Lung (tissue), 12 donors: Measurements from ENCODE around the gene OSBPL3. TPM values are rescaled to one million over a fixed set of nuclear protein-coding genes. Genes with fewer than 3 reads are reported as not detected.

Source experiments
- ATAC-seq: fragments of 200-7000 bp; cut with Tn5 transposase; one replicate; pipeline ENCODE4 v1.9.1; 2020; ENCODE audit warnings: moderate number of reproducible peaks; ENCODE audit not compliant: insufficient read depth, low FRiP score
- DNase-seq, 3 donors: peaks; one replicate each; pipeline ENCODE4 v3.0.0-alpha.2; 2013 to 2017
- H3K27ac ChIP-seq, 2 donors: one replicate each; pipeline ENCODE4 v1.5.1; 2013; ENCODE audit warnings: mild to moderate bottlenecking in 2 of 2, moderate library complexity in 2 of 2, control low read depth in 1 of 2, inconsistent platforms in 1 of 2, low read depth in 1 of 2, low read length in 1 of 2
- H3K27me3 ChIP-seq, 3 donors: one replicate each; pipeline ENCODE4 v1.5.1; 2013; ENCODE audit warnings: low read length in 2 of 3; ENCODE audit not compliant: control insufficient read depth in 3 of 3, insufficient read depth in 3 of 3
- H3K36me3 ChIP-seq, 4 donors: one replicate each; pipeline ENCODE4 v1.5.1; 2013; ENCODE audit warnings: low read length in 4 of 4, mild to moderate bottlenecking in 1 of 4, moderate library complexity in 1 of 4; ENCODE audit not compliant: control insufficient read depth in 4 of 4, insufficient read depth in 4 of 4
- H3K4me1 ChIP-seq, 5 donors: one replicate each; pipeline ENCODE4 v1.5.1; 2013; ENCODE audit warnings: low read length in 5 of 5, mild to moderate bottlenecking in 2 of 5, moderate library complexity in 1 of 5; ENCODE audit not compliant: control insufficient read depth in 5 of 5, insufficient read depth in 5 of 5
- H3K4me3 ChIP-seq: one replicate; pipeline ENCODE4 v1.5.1; 2013; ENCODE audit warnings: mild to moderate bottlenecking, control low read depth, moderate library complexity
- H3K9ac ChIP-seq, 2 donors: one replicate each; pipeline ENCODE4 v1.5.1; 2013; ENCODE audit warnings: low read length in 2 of 2, control low read depth in 1 of 2; ENCODE audit not compliant: insufficient read depth in 1 of 2
- H3K9me3 ChIP-seq, 4 donors: one replicate each; pipeline ENCODE4 v1.5.1; 2013; ENCODE audit warnings: low read length in 3 of 4, mild to moderate bottlenecking in 1 of 4, moderate library complexity in 1 of 4; ENCODE audit not compliant: control insufficient read depth in 4 of 4, insufficient read depth in 3 of 4
- CTCF ChIP-seq: IDR thresholded peaks from 2 replicates; pipeline ENCODE4 v1.5.1; 2012; ENCODE audit warnings: mild to moderate bottlenecking; ENCODE audit errors: control extremely low read depth, extremely low read depth
- WGBS, 2 donors: extraction: QIAGEN DNeasy Blood & Tissue Kit; methylation state at CpG; one replicate each; pipeline ENCODE4 v1.1.7; 2013; 5-methylcytosine and 5-hydroxymethylcytosine counted together
- polyA plus RNA-seq, 2 donors: library from polyadenylated mRNA; stranded (reverse); fragments of 200-250 nt; gene quantifications; one replicate each; pipeline ENCODE4 v1.2.1, GENCODE V29; 2013
- total RNA-seq, 2 donors: library from RNA; depleted of rRNA in 1 of 2; stranded (reverse); fragments of >200 nt in 1 of 2; gene quantifications; one replicate each; pipeline ENCODE4 v1.2.1, GENCODE V29; 2014 to 2021
- donor health status: control.
- donor health status: control.
- donor health status: Bipolar disorder and iron deficiency.
- donor health status: healthy.
- donor health status: DM: yes; HTN: yes; CAD: no.

OSBPL3 gene
- total and polyA plus RNA-seq, 4 donors = 8.6 to 32.0 (median 20.4) TPM

GRCh38 chr7:24877790-24878311 is 102.1 kb downstream of the OSBPL3 start:
- Histone ChIP-seq H3K9ac (no peak overlapping the region), H3K27ac (no peak overlapping the region), H3K4me3 (no peak overlapping the region), H3K9me3 (no peaks in the 10 kb centered on the region), H3K36me3 (no peaks in the 10 kb centered on the region), H3K27me3 (no peaks in the 10 kb centered on the region), H3K4me1 (peaks cover 0 to 11% (median 4%) of the 10 kb centered on the region in 5 donors)
- DNase-seq (peak; percentile 43 to 86 (median 76)), ATAC-seq (no peak)
- TF ChIP-seq CTCF = no peak
- WGBS, 2 donors = 26 to 37% methylated on average over 4 of the region's 4 CpGs

- 86 to 88% methylated on average over 6 of the region's 6 CpGs for WGBS, 2 donors
- Histone ChIP-seq H3K27ac (no peak overlapping the region), H3K4me3 (no peak overlapping the region), H3K9ac (no peak overlapping the region), H3K9me3 (no peaks in the 10 kb centered on the region), H3K27me3 (no peaks in the 10 kb centered on the region), H3K36me3 (peaks cover 0 to 4% (median 0%) of the 10 kb centered on the region in 4 donors), H3K4me1 (peaks cover 0 to 11% (median 4%) of the 10 kb centered on the region in 5 donors)
- DNase-seq = no peak
- no peak for ATAC-seq
- TF ChIP-seq CTCF = no peak
These were observed 105.2 kb downstream of the OSBPL3 start for GRCh38 chr7:24874791-24875190.

GRCh38 chr7:24873944-24874343 is 106.0 kb downstream of the OSBPL3 start:
- Histone ChIP-seq H3K36me3 (peaks cover 0 to 5% (median 0%) of the 10 kb centered on the region in 4 donors), H3K27me3 (no peaks in the 10 kb centered on the region), H3K9me3 (no peaks in the 10 kb centered on the region), H3K4me3 (no peak overlapping the region), H3K4me1 (peaks cover 0 to 11% (median 4%) of the 10 kb centered on the region in 5 donors), H3K9ac (no peak overlapping the region), H3K27ac (no peak overlapping the region)
- WGBS, 2 donors = 73 to 74% methylated on average over 4 of the region's 4 CpGs
- ATAC-seq (no peak), DNase-seq (no peak)
- TF ChIP-seq CTCF = no peak

- H3K4me3 ChIP-seq = no peak overlapping the region
- no peaks in the 10 kb centered on the region for H3K9me3 ChIP-seq
- ATAC-seq (no peak), DNase-seq (no peak)
- H3K36me3 ChIP-seq = peaks cover 0 to 5% (median 0%) of the 10 kb centered on the region in 4 donors
- peaks cover 0 to 1% (median 0%) of the 10 kb centered on the region in 5 donors for H3K4me1 ChIP-seq
- H3K27me3 ChIP-seq = no peaks in the 10 kb centered on the region
- TF ChIP-seq CTCF = no peak
- no peak overlapping the region for H3K27ac ChIP-seq
- no peak overlapping the region for H3K9ac ChIP-seq
These were observed 108.2 kb downstream of the OSBPL3 start for GRCh38 chr7:24871770-24872169.
